Measurements from ENCODE around the gene NTSR2.

GRCh38 chr2:11652553-11652952 lies 17.4 kb downstream of the NTSR2 start:
- TF ChIP-seq CTCF (IDR thresholded peaks at IDR 0.05) (no peak), PRDM15 (CRISPR knock-in tag; IDR thresholded peaks at IDR 0.05) (no peak), CREB1 (CRISPR knock-in tag; IDR thresholded peaks at IDR 0.05) (no peak), FOXJ3 (CRISPR knock-in tag; IDR thresholded peaks at IDR 0.05; ENCODE audit: borderline replicate concordance) (no peak), SMAD4 (CRISPR knock-in tag; IDR thresholded peaks at IDR 0.05) (no peak), KAT7 (CRISPR knock-in tag; IDR thresholded peaks at IDR 0.05; ENCODE audit: borderline replicate concordance) (no peak), AR (CRISPR knock-in tag; IDR thresholded peaks at IDR 0.05) (no peak), ATF2 (CRISPR knock-in tag; IDR thresholded peaks at IDR 0.05; ENCODE audit: borderline replicate concordance, low read depth) (no peak)

Measured in WTC11 (cell line).